T-cell (primary cell): ENCODE data around the gene BRD1. TPM values are rescaled to one million over a fixed set of nuclear protein-coding genes. Genes with fewer than 3 reads are reported as not detected.

Source experiments
- ATAC-seq, 4 experiments: fragments of 200-7000 bp in 3 of 4; fragments of 150-1000 bp in 1 of 4; cut with Tn5 transposase; replicated peaks in 1 of 4; 1 replicate in 3 of 4; 2 replicates in 1 of 4; pipeline ENCODE4 v1.10.0; 2021; ENCODE audit warnings: moderate library complexity in 3 of 4, mild to moderate bottlenecking in 2 of 4, moderate number of reproducible peaks in 1 of 4
- CTCF ChIA-PET, 2 donors: fragments of 300-600 bp; sonication (Branson Sonifier 250); formaldehyde crosslinking; loops; one replicate each; lab custom pipeline; 2022; ENCODE audit warnings: antibody characterized with exemption in 2 of 2; lab: Charles Lee
- POLR2A ChIA-PET, 2 donors: fragments of 300-600 bp; sonication (Branson Sonifier 250); formaldehyde crosslinking; loops; one replicate each; lab custom pipeline; 2022; ENCODE audit warnings: antibody characterized with exemption in 2 of 2; lab: Charles Lee
- DNase-seq, 35 experiments: peaks; one replicate each; pipeline versions ENCODE4 v3.0.0 to v3.0.0-alpha.2; 2013 to 2023
- H3K27ac ChIP-seq: one replicate; pipeline ENCODE4 v1.5.1; 2013; ENCODE audit warnings: low read length
- H3K27me3 ChIP-seq, 2 experiments: replicated peaks in 1 of 2; 1 replicate in 1 of 2; 2 replicates in 1 of 2; pipeline versions ENCODE4 v1.6.1 to v1.7.0; 2013; ENCODE audit warnings: low read length in 1 of 2, mixed read lengths in 1 of 2; ENCODE audit not compliant: control insufficient read depth in 2 of 2, insufficient read depth in 2 of 2; ENCODE audit errors: extremely low read depth in 1 of 2
- H3K36me3 ChIP-seq, 2 donors: 1 replicate in 1 of 2; 2 replicates in 1 of 2; pipeline versions ENCODE4 v1.6.1 to v1.7.0; 2013; ENCODE audit warnings: low read length in 1 of 2; ENCODE audit not compliant: control insufficient read depth in 2 of 2, insufficient read depth in 1 of 2; ENCODE audit errors: extremely low read depth in 1 of 2
- H3K4me1 ChIP-seq, 2 experiments: 1 replicate in 1 of 2; 2 replicates in 1 of 2; pipeline versions ENCODE4 v1.6.1 to v1.7.0; 2013; ENCODE audit warnings: low read length in 2 of 2, mixed read lengths in 1 of 2; ENCODE audit not compliant: insufficient read depth in 2 of 2, control insufficient read depth in 1 of 2; ENCODE audit errors: extremely low read depth in 1 of 2
- H3K4me3 ChIP-seq, 2 donors: 1 replicate in 1 of 2; 2 replicates in 1 of 2; pipeline versions ENCODE4 v1.5.1 to v1.7.0; 2013; ENCODE audit warnings: mild to moderate bottlenecking in 2 of 2, low read length in 1 of 2, moderate library complexity in 1 of 2; ENCODE audit not compliant: control insufficient read depth in 1 of 2; ENCODE audit errors: extremely low read depth in 1 of 2
- H3K9me3 ChIP-seq: 2 replicates; pipeline ENCODE4 v1.7.0; 2013
- H3K27ac Mint-ChIP-seq, 2 donors: one replicate each; pipeline ENCODE4 v1.8.0; 2020 to 2021; ENCODE audit warnings: mild to moderate bottlenecking in 2 of 2, mixed read lengths in 2 of 2
- H3K27me3 Mint-ChIP-seq, 2 donors: one replicate each; pipeline ENCODE4 v1.8.0; 2021 to 2022; ENCODE audit warnings: mixed read lengths in 2 of 2
- H3K36me3 Mint-ChIP-seq: one replicate; pipeline ENCODE4 v1.8.0; 2021; ENCODE audit warnings: mixed read lengths
- H3K4me1 Mint-ChIP-seq, 3 donors: one replicate each; pipeline ENCODE4 v1.8.0; 2020 to 2022; ENCODE audit warnings: mixed read lengths in 3 of 3, mild to moderate bottlenecking in 1 of 3
- H3K4me3 Mint-ChIP-seq, 3 donors: one replicate each; pipeline ENCODE4 v1.8.0; 2020 to 2022; ENCODE audit warnings: mild to moderate bottlenecking in 3 of 3, mixed read lengths in 3 of 3, moderate library complexity in 3 of 3
- H3K9me3 Mint-ChIP-seq, 3 donors: one replicate each; pipeline ENCODE4 v1.8.0; 2020 to 2022; ENCODE audit warnings: mixed read lengths in 3 of 3
- WGBS: methylation state at CpG from one replicate; pipeline ENCODE4 v1.1.5; 2013; ENCODE audit warnings: missing lambda C conversion rate; ENCODE audit not compliant: insufficient coverage; 5-methylcytosine and 5-hydroxymethylcytosine counted together
- total RNA-seq, 35 experiments: library from RNA in 6 of 35; stranded (reverse) in 6 of 35; fragments of 120-200 nt in 1 of 35; gene quantifications; one replicate each; pipeline versions ENCODE4 v1.2.1 to v1.2.4 and lab custom pipeline; 2013 to 2026

Gene BRD1
- total RNA-seq: 100 to 1,000 TPM in 2 of 5 donors, 10 to 100 TPM in 3; 86.4 to 140 (median 92.9) TPM
- 48.0 TPM for total RNA-seq (2013)
- total RNA-seq (lab: John Stamatoyannopoulos, UW): 66.1 to 287 (median 190) reads per million in 29 experiments

GRCh38 chr22:49827853-49828598 is at the start of gene BRD1:
Gene BRD1 (minus strand): TSS chr22:49827873. CDS start chr22:49824317, 3,556 bp downstream.
- Histone ChIP-seq H3K27me3 (no peaks in the 10 kb centered on the region), H3K27ac (peak within 1 kb of the TSS; percentile 87), H3K9me3 (no peaks in the 10 kb centered on the region), H3K4me3 (peak within 1 kb of the TSS; percentile 66 to 82), H3K4me1 (peaks cover 10 to 58% of the 10 kb centered on the region in 2 experiments), H3K36me3 (peaks cover 8 to 20% of the 10 kb centered on the region in 2 donors)
- peaks cover 21% of the 10 kb centered on the region for H3K36me3 Mint-ChIP-seq
- H3K27ac Mint-ChIP-seq: peak within 1 kb of the TSS; percentile 94 to 96
- 4% methylated on average over 28 of the region's 54 CpGs for WGBS
- peaks cover 47 to 54% (median 51%) of the 10 kb centered on the region in 3 donors for H3K4me1 Mint-ChIP-seq
- H3K9me3 Mint-ChIP-seq: no peaks in the 10 kb centered on the region
- no peaks in the 10 kb centered on the region for H3K27me3 Mint-ChIP-seq
- POLR2A ChIA-PET: no interaction called here
- ATAC-seq (peak; percentile 56 to 74 (median 70)), DNase-seq (peak in 32 of 35 experiments; percentile 20 to 83 (median 48))
- H3K4me3 Mint-ChIP-seq: peak within 1 kb of the TSS; percentile 90 to 94 (median 94)
- CTCF ChIA-PET: interaction anchor here in 1 of 2 donors (0.6 kb wide), 1 partner anchor 157 kb away, joined by 3 read pairs; no protein-coding TSS in a partner anchor

DNA sequence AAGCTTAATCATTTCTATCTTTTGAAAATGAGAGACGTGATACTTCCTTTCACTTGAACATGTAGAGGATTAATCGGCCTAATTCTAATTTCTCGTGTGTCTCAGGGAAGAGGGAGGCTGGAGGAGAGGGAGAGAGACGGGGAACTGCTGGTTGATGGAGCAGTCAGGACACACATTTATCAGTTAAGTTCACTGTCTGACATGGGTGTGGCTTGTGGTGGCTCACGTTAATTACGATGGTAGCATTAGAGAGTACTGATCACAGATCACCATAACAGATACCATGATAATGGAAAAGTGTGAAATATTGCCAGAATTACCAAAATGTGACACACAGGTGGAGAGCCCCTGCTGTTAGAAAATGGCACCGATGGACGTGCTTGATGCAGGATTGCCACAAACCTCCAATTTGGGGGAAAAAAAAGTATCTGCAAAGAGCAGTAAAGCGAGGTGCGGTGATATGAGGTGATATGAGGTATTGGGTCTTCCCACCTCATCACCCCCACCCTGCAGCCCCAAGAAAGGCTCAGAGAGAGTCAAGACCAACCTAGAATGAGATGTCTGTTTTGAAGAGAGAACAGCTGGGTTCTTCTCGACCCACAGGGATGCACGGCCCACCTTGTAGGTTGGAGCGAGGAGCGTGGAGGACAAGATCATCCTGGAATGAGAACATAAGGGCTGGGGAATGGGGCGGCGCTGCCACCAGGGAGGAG is 45.7 kb upstream of the BRD1 start:
- no peak overlapping the region for H3K4me3 ChIP-seq
- H3K9me3 Mint-ChIP-seq: peaks cover 6 to 14% (median 7%) of the 10 kb centered on the region in 3 donors
- peaks cover 4 to 26% of the 10 kb centered on the region in 2 experiments for H3K4me1 ChIP-seq
- H3K27ac Mint-ChIP-seq: peak overlapping the region in 1 of 2 donors; percentile 28
- DNase-seq (no peak), ATAC-seq (no peak)
- POLR2A ChIA-PET: interaction anchor here in 1 of 2 donors (1.0 kb wide), 1 partner anchor 47 kb away, joined by 3 read pairs; no protein-coding TSS in a partner anchor
- H3K4me1 Mint-ChIP-seq: peaks cover 39 to 59% (median 46%) of the 10 kb centered on the region in 3 donors
- CTCF ChIA-PET: no interaction called here
- H3K36me3 ChIP-seq: peaks cover 0 to 2% of the 10 kb centered on the region in 2 donors
- peaks cover 2% of the 10 kb centered on the region for H3K9me3 ChIP-seq
- no peak overlapping the region for H3K4me3 Mint-ChIP-seq
- no peaks in the 10 kb centered on the region for H3K27me3 ChIP-seq
- WGBS: 100% methylated on average over 5 of the region's 16 CpGs
- H3K27ac ChIP-seq: no peak overlapping the region
- no peaks in the 10 kb centered on the region for H3K27me3 Mint-ChIP-seq
- peaks cover 44% of the 10 kb centered on the region for H3K36me3 Mint-ChIP-seq

DNA sequence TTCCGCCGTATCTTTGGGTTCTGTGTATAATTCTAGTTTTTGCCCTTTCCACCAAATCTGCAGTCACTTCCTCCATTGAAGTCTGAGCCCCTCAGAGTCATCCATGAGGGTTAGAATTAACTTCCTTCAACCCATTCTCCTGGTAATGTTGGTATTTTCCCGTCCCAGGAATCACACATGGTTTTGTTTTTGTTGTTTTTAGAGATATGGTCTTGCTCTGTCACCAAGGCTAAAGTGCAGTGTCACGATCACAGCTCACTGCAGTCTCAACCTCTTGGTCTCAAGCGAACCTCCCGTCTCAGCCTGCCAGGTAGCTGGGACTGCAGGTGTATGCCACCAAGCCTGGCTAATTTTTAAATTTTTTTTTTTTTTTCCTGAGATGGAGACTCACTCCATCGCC is 44.7 kb upstream of the BRD1 start:
- Mint-ChIP-seq H3K36me3 (peaks cover 43% of the 10 kb centered on the region), H3K9me3 (peaks cover 6 to 14% (median 7%) of the 10 kb centered on the region in 3 donors), H3K4me3 (no peak overlapping the region), H3K27me3 (no peaks in the 10 kb centered on the region), H3K4me1 (peaks cover 41 to 69% (median 54%) of the 10 kb centered on the region in 3 donors), H3K27ac (peak overlapping the region; percentile 4 to 22)
- ATAC-seq (no peak), DNase-seq (no peak)
- ChIA-PET CTCF (no interaction called here), POLR2A (interaction anchor here in 1 of 2 donors (0.6 to 1.0 kb wide), 2 partner anchors 46 to 47 kb away, joined by 3 read pairs; no protein-coding TSS in a partner anchor)
- 100% methylated on average over 6 of the region's 7 CpGs for WGBS
- no peaks in the 10 kb centered on the region for H3K27me3 ChIP-seq
- H3K36me3 ChIP-seq: peaks cover 0 to 2% of the 10 kb centered on the region in 2 donors
- peaks cover 2% of the 10 kb centered on the region for H3K9me3 ChIP-seq
- H3K4me3 ChIP-seq: no peak overlapping the region
- H3K4me1 ChIP-seq: peaks cover 5 to 34% of the 10 kb centered on the region in 2 experiments
- no peak overlapping the region for H3K27ac ChIP-seq

DNA sequence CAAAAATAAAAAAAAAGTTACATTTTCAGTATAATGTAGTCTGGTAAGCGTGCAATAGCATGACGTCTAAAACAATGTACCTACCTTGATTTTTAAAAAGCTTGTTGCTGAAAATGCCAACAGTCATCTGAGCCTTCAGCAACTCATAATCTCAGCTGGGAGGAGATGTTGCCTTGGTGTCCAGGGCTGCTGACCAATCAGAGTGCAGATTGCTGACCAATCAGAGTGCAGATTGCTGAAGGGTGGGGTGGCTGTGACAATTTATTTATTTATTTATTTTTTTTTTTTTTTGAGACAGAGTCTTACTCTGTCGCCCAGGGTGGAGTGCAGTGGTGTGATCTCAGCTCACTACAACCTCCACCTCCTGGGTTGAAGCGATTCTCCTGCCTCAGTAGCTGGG is 43.8 kb upstream of the BRD1 start:
- Histone ChIP-seq H3K9me3 (peaks cover 2% of the 10 kb centered on the region), H3K27ac (no peak overlapping the region), H3K27me3 (no peaks in the 10 kb centered on the region), H3K4me1 (peaks cover 5 to 38% of the 10 kb centered on the region in 2 experiments), H3K4me3 (no peak overlapping the region), H3K36me3 (peaks cover 0 to 2% of the 10 kb centered on the region in 2 donors)
- H3K4me3 Mint-ChIP-seq: no peak overlapping the region
- ATAC-seq: no peak
- peaks cover 50 to 75% (median 63%) of the 10 kb centered on the region in 3 donors for H3K4me1 Mint-ChIP-seq
- 100% methylated on average over 1 of the region's 4 CpGs for WGBS
- ChIA-PET POLR2A (no interaction called here), CTCF (no interaction called here)
- H3K9me3 Mint-ChIP-seq: peaks cover 6 to 22% (median 10%) of the 10 kb centered on the region in 3 donors
- peaks cover 47% of the 10 kb centered on the region for H3K36me3 Mint-ChIP-seq
- no peaks in the 10 kb centered on the region for H3K27me3 Mint-ChIP-seq
- peak overlapping the region in 1 of 2 donors; percentile 22 for H3K27ac Mint-ChIP-seq
- no peak for DNase-seq

DNA sequence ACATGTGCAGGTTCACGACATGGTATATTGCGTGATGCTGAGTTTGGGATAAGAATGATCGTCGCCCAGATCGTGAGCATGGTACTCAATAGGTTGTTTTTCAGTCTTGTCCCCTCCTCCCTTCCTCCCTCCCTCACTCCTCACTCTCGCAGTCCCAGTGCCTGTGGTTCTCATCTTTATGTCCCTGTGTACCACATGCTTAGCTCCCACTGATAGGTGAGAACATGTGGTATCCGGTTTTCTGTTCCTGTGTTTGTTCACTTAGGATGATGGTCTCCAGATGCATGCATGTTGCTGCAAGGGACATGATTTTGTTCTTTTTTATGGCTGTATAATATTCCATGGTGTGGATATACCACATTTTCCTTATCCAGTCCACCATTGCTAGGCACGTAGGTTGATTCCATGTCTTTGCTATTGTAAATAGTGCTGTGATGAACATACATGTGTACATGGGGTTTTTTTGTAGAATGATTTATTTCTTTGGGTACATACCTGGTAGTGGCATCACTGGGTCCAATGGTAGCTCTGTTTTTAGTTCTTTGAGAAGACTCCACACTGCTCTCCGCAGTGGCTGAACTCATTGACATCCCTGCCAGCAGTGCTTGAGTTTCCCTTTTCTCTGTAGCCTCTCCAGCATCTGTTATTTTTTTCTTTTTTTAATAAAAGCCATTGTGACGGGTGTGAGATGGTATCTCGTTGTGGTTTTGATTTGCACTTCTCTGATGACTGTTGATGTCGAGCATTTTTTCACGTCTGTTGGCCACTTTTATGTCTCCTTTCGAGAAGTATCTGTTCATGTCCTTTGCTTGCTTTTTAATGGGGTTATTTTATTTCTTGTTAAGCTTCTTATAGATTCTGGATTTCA is 42.4 kb upstream of the BRD1 start:
- 4% methylated on average over 4 of the region's 14 CpGs for WGBS
- DNase-seq (peak in 20 of 35 experiments; percentile 15 to 76 (median 36)), ATAC-seq (peak; percentile 60 to 74 (median 67))
- Mint-ChIP-seq H3K27me3 (no peaks in the 10 kb centered on the region), H3K4me1 (peaks cover 50 to 75% (median 72%) of the 10 kb centered on the region in 3 donors), H3K36me3 (peaks cover 54% of the 10 kb centered on the region), H3K9me3 (peaks cover 13 to 33% (median 15%) of the 10 kb centered on the region in 3 donors), H3K27ac (peak overlapping the region; percentile 77 to 87), H3K4me3 (peak overlapping the region; percentile 36 to 47 (median 37))
- peaks cover 2% of the 10 kb centered on the region for H3K9me3 ChIP-seq
- peaks cover 5 to 40% of the 10 kb centered on the region in 2 experiments for H3K4me1 ChIP-seq
- ChIA-PET CTCF (interaction anchor here (0.6 to 0.7 kb wide), 2 partner anchors 31 to 122 kb away, joined by 3 read pairs; no protein-coding TSS in a partner anchor), POLR2A (interaction anchor here (0.7 to 1.3 kb wide), 2 partner anchors 12 to 46 kb away, joined by 3 to 13 read pairs; no protein-coding TSS in a partner anchor)
- peaks cover under 1 to 2% of the 10 kb centered on the region in 2 donors for H3K36me3 ChIP-seq
- peak overlapping the region; percentile 55 for H3K27ac ChIP-seq
- no peaks in the 10 kb centered on the region for H3K27me3 ChIP-seq
- H3K4me3 ChIP-seq: no peak overlapping the region
